ENCODE data around the gene SLC39A10.

DNA sequence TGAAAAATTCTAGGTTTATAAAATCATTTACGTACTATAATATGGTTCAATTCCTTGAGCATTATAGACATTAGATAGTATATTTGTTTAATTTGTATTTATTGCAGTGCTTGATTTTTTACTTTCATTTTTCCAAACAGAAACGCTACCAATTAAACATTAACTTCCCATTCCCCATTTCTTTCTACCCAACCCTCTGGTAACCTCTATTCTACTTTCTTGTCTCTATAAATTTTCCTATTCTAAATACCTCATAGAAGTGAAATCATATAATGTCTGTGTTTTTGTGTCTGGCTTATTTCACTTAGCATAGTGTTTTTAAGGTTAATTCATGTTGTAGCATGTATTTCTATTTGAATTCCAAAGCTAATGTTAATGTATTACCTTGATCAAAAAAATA lies 11.6 kb upstream of the SLC39A10 start:
- TF ChIP-seq EP300 (IDR thresholded peaks at IDR 0.05): no peak
- TF ChIP-seq, protein P1, sequence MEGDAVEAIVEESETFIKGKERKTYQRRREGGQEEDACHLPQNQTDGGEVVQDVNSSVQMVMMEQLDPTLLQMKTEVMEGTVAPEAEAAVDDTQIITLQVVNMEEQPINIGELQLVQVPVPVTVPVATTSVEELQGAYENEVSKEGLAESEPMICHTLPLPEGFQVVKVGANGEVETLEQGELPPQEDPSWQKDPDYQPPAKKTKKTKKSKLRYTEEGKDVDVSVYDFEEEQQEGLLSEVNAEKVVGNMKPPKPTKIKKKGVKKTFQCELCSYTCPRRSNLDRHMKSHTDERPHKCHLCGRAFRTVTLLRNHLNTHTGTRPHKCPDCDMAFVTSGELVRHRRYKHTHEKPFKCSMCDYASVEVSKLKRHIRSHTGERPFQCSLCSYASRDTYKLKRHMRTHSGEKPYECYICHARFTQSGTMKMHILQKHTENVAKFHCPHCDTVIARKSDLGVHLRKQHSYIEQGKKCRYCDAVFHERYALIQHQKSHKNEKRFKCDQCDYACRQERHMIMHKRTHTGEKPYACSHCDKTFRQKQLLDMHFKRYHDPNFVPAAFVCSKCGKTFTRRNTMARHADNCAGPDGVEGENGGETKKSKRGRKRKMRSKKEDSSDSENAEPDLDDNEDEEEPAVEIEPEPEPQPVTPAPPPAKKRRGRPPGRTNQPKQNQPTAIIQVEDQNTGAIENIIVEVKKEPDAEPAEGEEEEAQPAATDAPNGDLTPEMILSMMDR (IDR thresholded peaks at IDR 0.05): no peak

Data from ovary (tissue), 3 donors.